GM12864 (cell line): ENCODE measurements around the gene PARP4.
"Not testable (repeated sequence)": the region's sequence is repeated elsewhere in the genome, so short reads cannot be mapped to it uniquely, and the experiment has no call there.

Experiments
- DNase-seq: peaks from one replicate; pipeline ENCODE4 v3.0.0-alpha.2; 2011; ENCODE audit warnings: low read depth
- H3K4me3 ChIP-seq: 2 replicates; pipeline ENCODE4 v1.5.1; 2011; ENCODE audit warnings: mild to moderate bottlenecking, low read depth, low read length, control low read depth
- TF ChIP-seq, protein P1 (sequence below): IDR thresholded peaks from 2 replicates; pipeline ENCODE4 v1.5.1; 2011; ENCODE audit warnings: low read depth, mild to moderate bottlenecking, moderate library complexity, low read length, control low read depth, inconsistent platforms; ENCODE audit errors: missing control alignments

Gene PARP4

GRCh38 chr13:24489721-24490120, 22.9 kb downstream of the PARP4 start:
- TF ChIP-seq, protein P1, sequence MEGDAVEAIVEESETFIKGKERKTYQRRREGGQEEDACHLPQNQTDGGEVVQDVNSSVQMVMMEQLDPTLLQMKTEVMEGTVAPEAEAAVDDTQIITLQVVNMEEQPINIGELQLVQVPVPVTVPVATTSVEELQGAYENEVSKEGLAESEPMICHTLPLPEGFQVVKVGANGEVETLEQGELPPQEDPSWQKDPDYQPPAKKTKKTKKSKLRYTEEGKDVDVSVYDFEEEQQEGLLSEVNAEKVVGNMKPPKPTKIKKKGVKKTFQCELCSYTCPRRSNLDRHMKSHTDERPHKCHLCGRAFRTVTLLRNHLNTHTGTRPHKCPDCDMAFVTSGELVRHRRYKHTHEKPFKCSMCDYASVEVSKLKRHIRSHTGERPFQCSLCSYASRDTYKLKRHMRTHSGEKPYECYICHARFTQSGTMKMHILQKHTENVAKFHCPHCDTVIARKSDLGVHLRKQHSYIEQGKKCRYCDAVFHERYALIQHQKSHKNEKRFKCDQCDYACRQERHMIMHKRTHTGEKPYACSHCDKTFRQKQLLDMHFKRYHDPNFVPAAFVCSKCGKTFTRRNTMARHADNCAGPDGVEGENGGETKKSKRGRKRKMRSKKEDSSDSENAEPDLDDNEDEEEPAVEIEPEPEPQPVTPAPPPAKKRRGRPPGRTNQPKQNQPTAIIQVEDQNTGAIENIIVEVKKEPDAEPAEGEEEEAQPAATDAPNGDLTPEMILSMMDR: no peak
- H3K4me3 ChIP-seq: no peak overlapping the region
- no peak for DNase-seq

DNA sequence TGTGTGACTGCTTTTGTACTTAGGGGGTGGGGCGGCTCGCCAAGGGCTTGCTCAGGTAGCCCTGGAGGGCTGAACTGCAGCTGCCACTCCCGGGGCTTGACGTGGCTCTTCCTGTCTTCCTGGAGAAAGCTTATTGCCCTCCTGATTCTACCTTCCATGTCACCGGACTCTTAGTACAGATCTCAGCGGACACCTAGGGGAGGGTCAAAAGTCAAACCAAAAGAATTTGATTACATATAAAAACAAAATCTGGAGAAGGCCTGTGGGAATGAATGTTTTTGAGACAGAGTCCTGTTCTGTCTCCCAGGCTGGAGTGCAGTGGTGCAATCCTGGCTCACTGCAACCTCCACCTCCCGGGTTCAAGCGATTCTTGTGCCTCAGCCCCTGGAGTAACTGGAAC, 24.5 kb downstream of the PARP4 start:
- H3K4me3 ChIP-seq, DNase-seq: not testable (repeated sequence)

GRCh38 chr13:24486017-24486657, 26.4 kb downstream of the PARP4 start:
- not testable (repeated sequence) for H3K4me3 ChIP-seq, DNase-seq

- TF ChIP-seq, protein P1: no peak
- no peak overlapping the region for H3K4me3 ChIP-seq
- no peak for DNase-seq
Observed at GRCh38 chr13:24473686-24474085, 38.9 kb downstream of the PARP4 start.

DNA sequence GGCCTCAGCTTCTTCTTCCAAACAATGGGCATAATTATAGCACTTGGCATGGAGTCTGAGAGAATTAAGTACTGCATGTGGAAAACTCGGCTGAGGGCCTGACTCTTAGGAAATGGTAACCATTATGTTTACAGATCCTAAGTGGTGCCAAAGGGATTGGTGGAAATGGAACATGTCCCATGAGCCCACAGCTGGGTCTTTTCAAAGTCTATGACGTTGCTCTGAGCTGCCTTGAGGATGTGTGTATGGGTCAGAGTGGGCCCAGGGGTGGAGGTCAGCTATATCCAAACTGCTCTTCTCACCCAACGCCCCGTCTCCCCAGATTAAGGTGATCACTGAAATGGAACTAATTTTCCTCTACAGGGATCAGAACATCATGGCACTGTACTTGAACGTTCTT, 40.4 kb downstream of the PARP4 start:
- H3K4me3 ChIP-seq, DNase-seq: not testable (repeated sequence)

GRCh38 chr13:24463078-24463477, 49.5 kb downstream of the PARP4 start:
- TF ChIP-seq, protein P1: no peak
- no peak overlapping the region for H3K4me3 ChIP-seq
- no peak for DNase-seq

- TF ChIP-seq, protein P1: no peak
- no peak for DNase-seq
- H3K4me3 ChIP-seq: no peak overlapping the region
Observed at GRCh38 chr13:24460256-24460655, 52.3 kb downstream of the PARP4 start.

GRCh38 chr13:24459726-24460125, 52.9 kb downstream of the PARP4 start:
- no peak overlapping the region for H3K4me3 ChIP-seq
- no peak for DNase-seq
- TF ChIP-seq, protein P1: no peak

GRCh38 chr13:24459234-24459633, 53.3 kb downstream of the PARP4 start:
- H3K4me3 ChIP-seq: no peak overlapping the region
- TF ChIP-seq, protein P1: no peak
- peak; percentile 15 for DNase-seq
